ENCODE measurements around the gene GCGR. TPM values are rescaled to one million over a fixed set of nuclear protein-coding genes. Genes with fewer than 3 reads are reported as not detected.

GCGR gene
- polyA plus RNA-seq: not detected

DNA sequence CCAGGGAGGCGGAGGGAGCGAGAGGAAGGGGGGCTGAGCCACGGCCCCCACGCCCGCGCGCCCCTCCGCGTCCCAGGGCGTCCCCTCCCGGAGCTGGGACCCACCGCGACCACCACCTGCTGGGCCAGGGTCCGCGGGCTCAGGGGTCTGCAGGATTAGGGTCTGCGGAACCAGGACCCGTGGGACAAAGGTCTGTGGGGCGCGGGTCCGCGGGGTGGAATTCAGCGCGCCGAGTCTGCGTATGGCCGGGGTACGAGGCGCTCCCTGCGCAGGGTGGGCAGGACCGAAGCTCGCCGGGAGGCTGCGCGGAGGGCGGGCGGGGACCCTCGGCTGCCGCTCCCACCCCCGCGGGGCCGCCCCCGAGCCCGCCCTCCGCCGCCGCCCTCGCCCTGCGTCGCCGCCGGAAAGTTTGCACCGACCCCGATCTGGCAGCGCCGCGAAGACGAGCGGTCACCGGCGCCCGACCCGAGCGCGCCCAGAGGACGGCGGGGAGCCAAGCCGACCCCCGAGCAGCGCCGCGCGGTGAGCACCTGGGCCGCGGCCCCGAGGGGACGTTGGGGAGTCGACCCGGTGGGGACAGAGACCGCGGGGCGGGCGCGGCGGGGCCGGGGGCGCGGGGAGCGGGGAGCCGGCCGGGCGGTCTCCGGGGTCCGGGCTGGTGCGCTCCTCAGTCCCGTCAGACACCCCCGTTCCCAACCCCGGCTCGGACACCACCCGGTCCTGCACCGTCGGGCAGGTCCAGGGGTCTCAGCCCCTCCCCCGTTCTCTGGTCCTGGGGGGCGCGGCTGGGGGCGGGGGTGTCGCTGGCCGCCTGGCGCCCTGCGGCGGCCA is at the start of gene GCGR:
Gene GCGR (plus strand): TSS at position 423 of the 831 bp plus-strand sequence. CDS start 4,869 bp downstream, outside the sequence.
- H3K36me3 Mint-ChIP-seq: no peaks in the 10 kb centered on the region
- H3K4me3 Mint-ChIP-seq: peak within 1 kb of the TSS in 1 of 4 donors; percentile 54
- H3K27me3 Mint-ChIP-seq: peaks cover 26% of the 10 kb centered on the region
- H3K27ac Mint-ChIP-seq: no peak within 1 kb of the TSS
- H3K4me1 Mint-ChIP-seq: peaks cover 0 to under 1% (median 0%) of the 10 kb centered on the region in 3 donors
- H3K9me3 Mint-ChIP-seq: peaks cover 0 to 3% (median 0%) of the 10 kb centered on the region in 3 donors

DNA sequence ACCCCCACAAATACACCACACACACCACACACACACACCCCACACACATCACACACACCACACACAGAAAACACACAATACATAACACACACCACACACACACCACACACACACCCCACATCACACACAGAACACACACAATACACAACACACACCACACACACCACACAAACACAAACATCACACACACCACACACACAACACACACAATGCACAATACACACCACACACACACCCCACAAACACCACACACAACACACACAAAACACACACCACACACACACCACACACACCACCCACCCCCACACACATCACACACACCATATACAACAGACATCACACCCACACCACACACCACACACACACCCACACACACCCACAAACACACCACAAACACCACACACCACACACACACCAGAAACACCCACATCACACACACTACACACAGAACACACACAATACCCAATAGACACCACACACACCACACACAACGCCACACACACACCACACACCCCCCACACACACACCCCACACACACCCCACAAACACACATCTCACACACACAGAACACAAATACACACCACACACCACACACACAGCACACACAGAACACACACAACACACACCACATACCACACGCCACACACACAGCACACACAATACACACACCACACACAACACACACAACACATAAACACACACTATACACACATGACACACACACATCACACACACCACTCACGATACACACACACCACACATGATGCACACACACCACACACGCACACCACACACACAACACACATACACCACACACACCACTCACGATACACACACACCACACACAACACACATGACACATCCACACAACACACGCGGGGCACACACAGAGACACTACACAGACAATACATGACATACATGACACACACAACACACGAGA is 11.0 kb upstream of the GCGR start:
- Mint-ChIP-seq H3K27ac (no peak overlapping the region), H3K36me3 (no peaks in the 10 kb centered on the region), H3K27me3 (peaks cover 4% of the 10 kb centered on the region), H3K4me1 (no peaks in the 10 kb centered on the region), H3K9me3 (no peaks in the 10 kb centered on the region), H3K4me3 (no peak overlapping the region)

DNA sequence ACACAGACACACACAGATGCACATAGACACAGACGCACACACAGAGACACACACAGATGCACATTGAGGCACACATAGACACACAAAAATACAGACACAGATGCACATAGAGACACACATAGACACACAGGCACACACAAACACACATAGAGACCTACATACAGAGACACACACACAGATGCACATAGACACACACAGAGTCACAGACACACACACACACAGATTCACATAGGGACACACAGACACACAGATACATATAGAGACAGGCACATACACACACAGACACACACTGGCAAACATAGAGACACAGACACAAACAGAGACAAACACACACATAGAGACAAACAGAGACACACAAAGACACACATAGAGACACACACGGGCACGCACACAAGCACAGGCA is 9.9 kb upstream of the GCGR start:
- H3K36me3 Mint-ChIP-seq: no peaks in the 10 kb centered on the region
- H3K27ac Mint-ChIP-seq: no peak overlapping the region
- no peaks in the 10 kb centered on the region for H3K4me1 Mint-ChIP-seq
- H3K9me3 Mint-ChIP-seq: no peaks in the 10 kb centered on the region
- no peak overlapping the region for H3K4me3 Mint-ChIP-seq
- H3K27me3 Mint-ChIP-seq: peaks cover 5% of the 10 kb centered on the region

DNA sequence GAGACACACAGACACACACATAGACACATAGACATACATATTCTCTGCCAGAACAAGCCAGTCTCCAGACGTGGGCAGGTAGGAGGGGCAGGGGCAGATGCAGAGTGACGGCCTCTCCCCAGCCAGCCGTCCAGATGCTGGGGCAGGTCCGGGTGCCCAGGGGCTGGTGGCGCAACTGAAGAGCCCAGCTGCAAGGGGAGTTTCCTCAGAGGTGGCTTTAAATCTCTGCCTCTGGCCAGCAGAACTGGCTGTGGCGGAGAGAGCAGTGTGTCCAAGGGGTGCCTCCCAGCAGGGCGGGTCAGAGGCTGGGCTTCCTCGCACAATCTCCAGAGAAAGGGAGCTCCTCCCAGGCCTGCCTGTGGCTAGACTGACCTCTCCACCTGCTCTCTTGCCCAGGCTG is 9.4 kb upstream of the GCGR start:
- Mint-ChIP-seq H3K27me3 (peaks cover 6% of the 10 kb centered on the region), H3K4me3 (no peak overlapping the region), H3K9me3 (no peaks in the 10 kb centered on the region), H3K27ac (no peak overlapping the region), H3K4me1 (no peaks in the 10 kb centered on the region), H3K36me3 (no peaks in the 10 kb centered on the region)

DNA sequence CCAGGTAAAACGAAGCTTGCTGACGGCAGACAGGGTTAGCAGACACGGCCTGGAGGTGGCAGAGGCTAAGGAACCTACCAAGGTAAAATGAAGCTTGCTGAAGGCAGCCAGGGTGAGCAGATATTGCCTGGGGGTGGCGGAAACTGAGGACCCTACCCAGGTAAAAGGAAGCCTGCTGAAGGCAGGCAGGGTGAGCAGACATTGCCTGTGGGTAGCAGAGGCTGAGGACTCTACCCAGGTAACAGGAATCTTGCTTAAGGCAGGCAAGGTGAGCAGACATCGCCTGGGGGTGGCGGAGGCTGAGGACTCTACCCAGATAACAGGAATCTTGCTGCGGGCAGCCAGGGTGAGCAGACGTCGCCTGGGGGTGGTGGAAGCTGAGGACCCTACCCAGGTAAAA is 2.6 kb upstream of the GCGR start:
- Mint-ChIP-seq H3K27ac (no peak overlapping the region), H3K9me3 (peaks cover 0 to 3% (median 0%) of the 10 kb centered on the region in 3 donors), H3K4me1 (no peaks in the 10 kb centered on the region), H3K4me3 (no peak overlapping the region), H3K27me3 (peaks cover 24% of the 10 kb centered on the region), H3K36me3 (no peaks in the 10 kb centered on the region)

DNA sequence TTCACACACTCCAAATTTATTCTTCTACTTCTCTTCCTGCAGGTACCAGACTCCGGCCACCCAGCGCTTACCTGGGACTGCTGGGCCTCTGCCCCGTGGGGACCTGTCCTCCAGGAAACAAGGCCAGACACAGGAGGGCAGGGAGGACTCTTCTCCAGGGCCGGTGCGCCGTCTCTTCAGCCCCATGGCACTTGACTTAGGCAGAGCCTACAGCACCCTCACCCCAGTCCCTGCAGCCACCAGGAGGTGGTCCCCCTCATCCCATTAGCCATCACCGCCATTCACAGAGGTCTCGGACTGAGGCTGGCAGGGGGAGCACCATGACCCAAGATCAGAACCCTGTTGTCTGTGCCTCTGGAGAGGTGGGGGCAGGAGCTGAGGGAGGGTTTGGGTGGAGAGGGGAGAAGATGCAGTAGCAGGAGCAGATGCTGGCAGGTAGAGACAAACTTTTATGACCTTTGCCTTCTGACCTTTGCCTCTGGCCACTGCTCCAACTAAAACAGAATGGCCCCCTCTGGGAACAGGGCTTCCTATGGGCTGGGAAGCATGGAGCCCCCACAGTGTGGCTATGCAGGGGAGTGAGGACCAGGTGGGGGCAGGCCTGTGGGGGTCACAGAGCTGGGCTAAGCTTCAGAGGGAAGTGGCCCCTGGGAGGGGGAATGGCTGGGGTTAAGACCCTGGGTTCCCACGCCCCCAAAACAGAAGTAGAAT is 1.7 kb upstream of the GCGR start:
- no peak overlapping the region for H3K4me3 Mint-ChIP-seq
- no peak overlapping the region for H3K27ac Mint-ChIP-seq
- peaks cover 0 to 3% (median 0%) of the 10 kb centered on the region in 3 donors for H3K9me3 Mint-ChIP-seq
- H3K36me3 Mint-ChIP-seq: no peaks in the 10 kb centered on the region
- H3K4me1 Mint-ChIP-seq: no peaks in the 10 kb centered on the region
- peaks cover 24% of the 10 kb centered on the region for H3K27me3 Mint-ChIP-seq

DNA sequence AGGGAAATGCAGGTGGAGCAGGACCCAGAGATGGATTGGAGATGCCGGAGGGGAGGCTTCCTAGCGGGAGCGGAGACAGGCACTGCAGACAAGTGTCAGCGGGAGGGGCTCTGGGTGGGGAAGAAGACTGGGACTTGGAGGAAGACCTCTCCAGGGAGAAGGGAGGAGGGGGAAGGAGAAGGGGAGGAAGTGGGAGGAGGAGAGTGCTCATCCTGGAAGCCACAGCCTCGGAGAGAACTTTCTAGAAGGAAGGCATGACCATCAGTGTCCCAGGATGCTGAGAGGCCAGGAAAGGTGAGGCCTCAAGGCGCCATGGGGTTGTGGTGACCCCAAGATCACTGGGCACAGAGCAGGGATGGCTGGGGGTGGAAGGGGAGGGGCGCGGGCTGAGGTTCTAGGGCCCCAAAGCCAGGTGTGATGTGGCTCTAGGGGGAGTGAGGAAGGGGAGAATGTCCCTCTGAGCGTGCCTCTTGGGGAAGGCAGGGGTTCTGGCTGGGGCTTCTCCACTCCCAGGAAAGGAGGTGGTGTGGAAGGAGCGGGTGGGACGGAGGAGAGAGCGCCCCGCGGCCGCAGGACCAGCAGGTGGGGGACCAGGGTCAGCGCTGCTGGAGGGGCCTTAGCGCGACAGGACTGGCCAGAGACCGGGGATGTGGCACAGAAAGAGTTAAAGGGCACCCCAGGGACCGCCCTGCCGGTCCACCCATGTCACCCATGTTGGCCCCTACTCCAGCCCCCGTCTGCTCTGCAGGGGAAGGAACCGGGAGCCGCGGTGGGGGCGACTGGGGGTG is 900 bp upstream of the GCGR start:
- peaks cover 26% of the 10 kb centered on the region for H3K27me3 Mint-ChIP-seq
- no peak overlapping the region for H3K27ac Mint-ChIP-seq
- peak overlapping the region in 1 of 4 donors; percentile 54 for H3K4me3 Mint-ChIP-seq
- no peaks in the 10 kb centered on the region for H3K4me1 Mint-ChIP-seq
- H3K9me3 Mint-ChIP-seq: peaks cover 0 to 3% (median 0%) of the 10 kb centered on the region in 3 donors
- no peaks in the 10 kb centered on the region for H3K36me3 Mint-ChIP-seq

DNA sequence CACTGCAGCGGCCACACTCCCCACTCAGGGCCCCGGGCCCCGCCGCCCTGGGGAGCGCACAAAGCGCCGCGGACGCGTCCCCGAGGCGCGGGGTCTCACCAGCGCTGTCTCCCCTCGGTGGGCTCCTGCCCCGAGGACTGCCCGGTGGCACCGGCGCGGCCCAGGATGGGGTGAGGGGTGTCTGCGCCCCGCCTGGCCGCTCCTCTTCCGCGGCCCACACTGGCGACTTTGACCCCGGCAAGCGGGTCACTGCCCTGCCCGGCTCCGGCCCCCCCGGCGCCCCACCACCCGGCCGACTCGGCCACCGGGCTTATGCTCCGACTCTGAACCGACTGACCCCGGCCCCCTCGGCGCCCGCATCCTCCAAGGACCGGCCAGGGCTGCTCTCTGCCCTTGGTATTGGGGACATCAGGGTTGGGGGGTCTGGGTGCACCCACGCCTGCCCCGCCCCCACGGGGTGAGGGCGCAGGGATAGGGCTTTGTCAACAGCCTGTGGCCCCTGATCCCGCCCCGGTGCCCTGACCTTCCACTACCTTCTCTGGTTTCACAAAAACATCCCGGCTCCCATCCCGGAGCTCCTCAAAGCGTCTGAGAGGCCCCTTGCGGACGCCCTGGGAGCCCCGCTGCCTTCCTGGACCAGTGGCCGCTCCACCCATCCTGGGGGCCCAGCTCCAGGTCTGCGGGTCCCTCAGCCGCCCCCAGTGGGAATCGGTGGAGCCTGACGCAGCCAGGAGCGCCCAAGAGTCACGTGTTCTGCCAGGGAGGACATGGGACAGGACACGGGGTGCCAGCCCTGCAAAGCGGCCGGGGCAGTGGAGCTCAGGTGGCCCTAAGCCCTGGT is 829 bp downstream of the GCGR start:
- H3K4me3 Mint-ChIP-seq: no peak overlapping the region
- no peak overlapping the region for H3K27ac Mint-ChIP-seq

DNA sequence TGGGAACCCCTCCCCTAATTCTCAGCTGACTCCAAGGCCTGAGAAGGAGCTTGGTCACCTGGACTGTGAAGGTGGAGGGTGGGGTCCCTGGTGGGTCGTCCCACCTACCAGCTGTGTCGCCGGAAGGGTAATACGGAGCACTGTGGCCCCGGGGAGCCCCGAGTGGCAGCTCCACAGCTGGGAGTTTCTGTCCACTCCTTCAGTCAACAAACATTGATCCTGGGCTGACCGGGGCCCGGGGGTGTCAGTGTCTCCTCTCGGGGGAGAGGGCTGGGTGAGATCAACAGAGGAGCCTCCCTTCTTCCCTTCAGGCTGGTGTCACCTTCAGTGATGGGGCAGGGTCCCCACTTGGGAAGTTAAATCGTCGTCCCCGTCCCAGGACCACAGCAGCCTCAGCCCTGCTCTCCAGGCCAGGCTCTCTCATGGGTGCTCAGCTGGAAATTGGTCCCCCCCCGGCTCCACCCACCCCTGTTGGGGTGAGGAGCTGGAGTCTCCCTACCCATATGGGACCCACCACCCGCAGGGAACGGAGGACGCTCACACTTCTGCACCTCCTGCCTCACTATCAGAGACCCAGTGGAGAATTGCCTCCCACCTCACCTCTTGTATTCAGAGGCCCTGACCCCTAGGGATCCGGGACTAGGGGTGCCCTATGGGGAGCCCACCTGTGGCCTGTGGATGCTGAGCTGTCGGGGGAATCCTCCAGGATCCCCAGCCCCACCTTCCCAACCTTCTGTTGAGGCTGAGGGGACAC is 1.9 kb downstream of the GCGR start:
- H3K27ac Mint-ChIP-seq: no peak overlapping the region
- H3K4me1 Mint-ChIP-seq: peaks cover 0 to 2% (median 0%) of the 10 kb centered on the region in 3 donors
- no peaks in the 10 kb centered on the region for H3K36me3 Mint-ChIP-seq
- peaks cover 27% of the 10 kb centered on the region for H3K27me3 Mint-ChIP-seq
- no peak overlapping the region for H3K4me3 Mint-ChIP-seq
- no peaks in the 10 kb centered on the region for H3K9me3 Mint-ChIP-seq

More for the DNA sequence above, 829 bp downstream of the GCGR start:
- Mint-ChIP-seq H3K36me3 (no peaks in the 10 kb centered on the region), H3K27me3 (peaks cover 30% of the 10 kb centered on the region), H3K9me3 (peaks cover 0 to 3% (median 0%) of the 10 kb centered on the region in 3 donors), H3K4me1 (peaks cover 0 to 2% (median 0%) of the 10 kb centered on the region in 3 donors)

DNA sequence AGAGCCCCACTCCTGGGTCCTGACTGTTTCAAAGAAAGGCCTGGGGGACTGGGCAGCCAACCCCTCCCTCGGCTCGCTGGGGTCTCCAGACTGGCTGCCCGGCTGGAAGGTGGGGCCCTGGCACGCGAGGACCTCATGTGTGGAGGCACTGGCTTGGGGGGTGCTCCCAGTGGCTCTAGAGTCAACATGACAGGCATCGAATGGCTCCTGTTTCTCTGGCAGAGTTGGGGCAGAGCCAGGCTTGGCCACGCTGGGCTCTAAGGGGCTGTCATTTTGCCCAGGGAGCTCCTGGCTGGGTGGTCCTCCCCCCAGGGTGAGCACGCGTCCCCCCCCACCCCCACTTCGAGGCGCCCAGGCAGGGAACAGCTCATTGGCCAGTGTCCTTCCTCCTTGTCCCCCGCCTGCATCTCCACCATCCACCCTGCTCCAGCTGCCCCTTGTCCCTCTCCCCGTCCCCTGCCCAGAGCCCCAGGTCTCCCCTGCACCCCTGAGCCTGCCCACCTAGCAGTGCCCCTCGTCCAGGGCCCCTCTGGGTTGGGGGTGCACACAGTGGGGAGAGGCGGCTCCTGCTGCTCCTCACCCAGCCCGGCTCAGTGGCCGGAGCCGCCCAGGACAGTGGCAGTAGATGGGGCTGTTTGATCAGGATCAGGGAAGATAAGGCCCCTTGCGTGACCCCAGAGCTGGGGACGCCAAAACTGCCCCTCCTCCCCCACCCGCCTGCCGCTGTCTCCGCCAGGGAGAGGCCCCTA is 2.7 kb downstream of the GCGR start:
- H3K27me3 Mint-ChIP-seq: peaks cover 27% of the 10 kb centered on the region
- peaks cover 0 to 2% (median 0%) of the 10 kb centered on the region in 3 donors for H3K4me1 Mint-ChIP-seq
- H3K4me3 Mint-ChIP-seq: no peak overlapping the region
- H3K27ac Mint-ChIP-seq: no peak overlapping the region
- no peaks in the 10 kb centered on the region for H3K36me3 Mint-ChIP-seq
- no peaks in the 10 kb centered on the region for H3K9me3 Mint-ChIP-seq

DNA sequence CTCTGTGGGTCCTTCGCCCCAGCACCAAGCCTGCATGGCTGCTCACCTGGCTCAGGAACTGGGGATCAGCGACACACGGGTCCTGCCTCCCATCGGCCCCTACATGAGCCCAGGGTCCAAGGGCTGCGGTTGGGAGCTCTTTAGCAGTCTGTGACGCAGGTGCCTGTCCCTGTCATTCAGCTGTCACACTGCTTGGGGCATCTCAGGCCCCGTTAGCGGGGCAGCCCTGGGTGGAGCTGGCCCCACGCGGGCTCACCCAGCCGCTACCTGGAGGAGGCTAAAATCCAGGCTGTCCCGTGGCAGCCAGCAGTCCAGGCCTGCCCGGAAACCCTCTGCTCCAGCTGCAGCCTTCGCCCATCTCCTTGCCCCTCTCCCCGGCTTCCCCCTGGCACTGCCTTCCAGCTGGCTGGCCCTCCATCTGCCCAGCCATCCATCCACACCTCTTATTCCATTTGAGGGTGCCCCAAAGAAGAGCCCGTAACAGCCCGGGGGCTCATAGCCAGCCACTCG is 3.3 kb downstream of the GCGR start:
- no peaks in the 10 kb centered on the region for H3K36me3 Mint-ChIP-seq
- no peak overlapping the region for H3K27ac Mint-ChIP-seq
- no peaks in the 10 kb centered on the region for H3K9me3 Mint-ChIP-seq
- H3K4me3 Mint-ChIP-seq: no peak overlapping the region
- peaks cover 22% of the 10 kb centered on the region for H3K27me3 Mint-ChIP-seq
- peaks cover 0 to 2% (median 0%) of the 10 kb centered on the region in 3 donors for H3K4me1 Mint-ChIP-seq

DNA sequence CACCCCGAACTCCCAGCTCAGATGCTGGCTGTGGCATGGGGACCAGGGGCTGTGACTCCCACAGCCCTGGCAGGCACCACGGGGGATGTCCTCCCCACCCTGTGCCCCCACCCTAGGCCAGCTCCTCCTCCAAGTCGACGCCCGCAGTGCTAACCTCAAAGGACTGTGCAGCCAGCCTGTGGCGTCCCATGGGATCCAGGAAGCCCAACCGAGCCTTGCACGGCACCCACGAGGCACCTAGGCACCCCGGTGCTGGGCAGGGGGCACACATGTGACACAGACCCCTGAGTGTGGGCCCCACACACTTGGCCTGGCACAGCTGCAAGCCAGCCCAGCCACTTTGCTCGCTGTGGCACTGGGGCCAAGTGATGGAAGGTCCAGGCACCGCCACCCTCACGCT is 3.9 kb downstream of the GCGR start:
- Mint-ChIP-seq H3K9me3 (no peaks in the 10 kb centered on the region), H3K36me3 (no peaks in the 10 kb centered on the region), H3K27me3 (peaks cover 16% of the 10 kb centered on the region), H3K4me1 (peaks cover 0 to 2% (median 0%) of the 10 kb centered on the region in 3 donors), H3K4me3 (no peak overlapping the region), H3K27ac (no peak overlapping the region)
